ENCODE data around the gene HBS1L.
A peak's percentile ranks its signal among the peaks of the same experiment; 100 is the strongest.

HBS1L gene

GRCh38 chr6:135087403-135087802 is 32.8 kb upstream of the HBS1L start:
- H3K27ac Mint-ChIP-seq, result peak overlapping the region; percentile 98
- H3K4me1 Mint-ChIP-seq (ENCODE audit: low read depth), result peaks cover 80% of the 10 kb centered on the region
- H3K4me3 Mint-ChIP-seq, result peak overlapping the region; percentile 76
- no peaks in the 10 kb centered on the region for H3K36me3 Mint-ChIP-seq (ENCODE audit: low read depth)
- H3K27me3 Mint-ChIP-seq, result no peaks in the 10 kb centered on the region
- no peaks in the 10 kb centered on the region for H3K9me3 Mint-ChIP-seq

- Mint-ChIP-seq H3K9me3 (peaks cover 7% of the 10 kb centered on the region), H3K36me3 (ENCODE audit: low read depth) (peaks cover 7% of the 10 kb centered on the region), H3K4me3 (peak overlapping the region; percentile 76), H3K27ac (peak overlapping the region; percentile 98), H3K4me1 (ENCODE audit: low read depth) (peaks cover 70% of the 10 kb centered on the region), H3K27me3 (no peaks in the 10 kb centered on the region)
Observed at GRCh38 chr6:135086414-135086764, 31.8 kb upstream of the HBS1L start.

GRCh38 chr6:135085700-135086413 is 31.2 kb upstream of the HBS1L start:
- Mint-ChIP-seq H3K4me3 (peak overlapping the region; percentile 76), H3K27me3 (no peaks in the 10 kb centered on the region), H3K9me3 (peaks cover 7% of the 10 kb centered on the region), H3K27ac (peak overlapping the region; percentile 98), H3K4me1 (ENCODE audit: low read depth) (peaks cover 65% of the 10 kb centered on the region), H3K36me3 (ENCODE audit: low read depth) (peaks cover 8% of the 10 kb centered on the region)

- H3K27me3 Mint-ChIP-seq, result no peaks in the 10 kb centered on the region
- peaks cover 8% of the 10 kb centered on the region for H3K36me3 Mint-ChIP-seq (ENCODE audit: low read depth)
- H3K9me3 Mint-ChIP-seq, result peaks cover 7% of the 10 kb centered on the region
- H3K4me1 Mint-ChIP-seq (ENCODE audit: low read depth), result peaks cover 55% of the 10 kb centered on the region
- H3K27ac Mint-ChIP-seq, result no peak overlapping the region
- H3K4me3 Mint-ChIP-seq, result no peak overlapping the region
Observed at GRCh38 chr6:135084916-135085269, 30.3 kb upstream of the HBS1L start.

- Mint-ChIP-seq H3K9me3 (peaks cover 7% of the 10 kb centered on the region), H3K27ac (peak overlapping the region; percentile 57), H3K4me1 (ENCODE audit: low read depth) (peaks cover 49% of the 10 kb centered on the region), H3K27me3 (no peaks in the 10 kb centered on the region), H3K4me3 (no peak overlapping the region), H3K36me3 (ENCODE audit: low read depth) (peaks cover 8% of the 10 kb centered on the region)
Observed at GRCh38 chr6:135084001-135084915, 29.6 kb upstream of the HBS1L start.

GRCh38 chr6:135081966-135082365 is 27.3 kb upstream of the HBS1L start:
- Mint-ChIP-seq H3K9me3 (peaks cover 7% of the 10 kb centered on the region), H3K27me3 (no peaks in the 10 kb centered on the region), H3K4me3 (no peak overlapping the region), H3K36me3 (ENCODE audit: low read depth) (peaks cover 8% of the 10 kb centered on the region), H3K4me1 (ENCODE audit: low read depth) (peaks cover 26% of the 10 kb centered on the region), H3K27ac (no peak overlapping the region)

GRCh38 chr6:135075018-135075417 is 20.4 kb upstream of the HBS1L start:
- Mint-ChIP-seq H3K36me3 (ENCODE audit: low read depth) (no peaks in the 10 kb centered on the region), H3K4me1 (ENCODE audit: low read depth) (peaks cover 27% of the 10 kb centered on the region), H3K27me3 (no peaks in the 10 kb centered on the region), H3K27ac (no peak overlapping the region), H3K9me3 (no peaks in the 10 kb centered on the region), H3K4me3 (no peak overlapping the region)

- H3K27ac Mint-ChIP-seq, result no peak overlapping the region
- H3K4me3 Mint-ChIP-seq, result no peak overlapping the region
- H3K9me3 Mint-ChIP-seq, result no peaks in the 10 kb centered on the region
- peaks cover 27% of the 10 kb centered on the region for H3K4me1 Mint-ChIP-seq (ENCODE audit: low read depth)
- H3K27me3 Mint-ChIP-seq, result no peaks in the 10 kb centered on the region
- no peaks in the 10 kb centered on the region for H3K36me3 Mint-ChIP-seq (ENCODE audit: low read depth)
Observed at GRCh38 chr6:135073756-135074393, 19.3 kb upstream of the HBS1L start.

- H3K4me3 Mint-ChIP-seq, result no peak overlapping the region
- H3K4me1 Mint-ChIP-seq (ENCODE audit: low read depth), result peaks cover 27% of the 10 kb centered on the region
- no peaks in the 10 kb centered on the region for H3K36me3 Mint-ChIP-seq (ENCODE audit: low read depth)
- H3K27me3 Mint-ChIP-seq, result no peaks in the 10 kb centered on the region
- H3K9me3 Mint-ChIP-seq, result no peaks in the 10 kb centered on the region
- no peak overlapping the region for H3K27ac Mint-ChIP-seq
Observed at GRCh38 chr6:135073217-135073616, 18.6 kb upstream of the HBS1L start.

GRCh38 chr6:135072753-135073152 is 18.1 kb upstream of the HBS1L start:
- H3K9me3 Mint-ChIP-seq, result no peaks in the 10 kb centered on the region
- H3K27ac Mint-ChIP-seq, result no peak overlapping the region
- peaks cover 27% of the 10 kb centered on the region for H3K4me1 Mint-ChIP-seq (ENCODE audit: low read depth)
- H3K27me3 Mint-ChIP-seq, result no peaks in the 10 kb centered on the region
- no peaks in the 10 kb centered on the region for H3K36me3 Mint-ChIP-seq (ENCODE audit: low read depth)
- no peak overlapping the region for H3K4me3 Mint-ChIP-seq

- H3K9me3 Mint-ChIP-seq, result peaks cover 4% of the 10 kb centered on the region
- no peak overlapping the region for H3K27ac Mint-ChIP-seq
- H3K27me3 Mint-ChIP-seq, result no peaks in the 10 kb centered on the region
- no peak overlapping the region for H3K4me3 Mint-ChIP-seq
- H3K36me3 Mint-ChIP-seq (ENCODE audit: low read depth), result no peaks in the 10 kb centered on the region
- H3K4me1 Mint-ChIP-seq (ENCODE audit: low read depth), result peaks cover 35% of the 10 kb centered on the region
Observed at GRCh38 chr6:135071541-135071940, 16.9 kb upstream of the HBS1L start.

- peaks cover 4% of the 10 kb centered on the region for H3K9me3 Mint-ChIP-seq
- H3K36me3 Mint-ChIP-seq (ENCODE audit: low read depth), result no peaks in the 10 kb centered on the region
- peaks cover 19% of the 10 kb centered on the region for H3K4me1 Mint-ChIP-seq (ENCODE audit: low read depth)
- no peak overlapping the region for H3K4me3 Mint-ChIP-seq
- no peaks in the 10 kb centered on the region for H3K27me3 Mint-ChIP-seq
- H3K27ac Mint-ChIP-seq, result no peak overlapping the region
Observed at GRCh38 chr6:135067911-135068310, 13.3 kb upstream of the HBS1L start.

GRCh38 chr6:135066806-135067205 is 12.2 kb upstream of the HBS1L start:
- H3K27ac Mint-ChIP-seq, result peak overlapping the region; percentile 32

GRCh38 chr6:135066397-135066796 is 11.8 kb upstream of the HBS1L start:
- peaks cover 14% of the 10 kb centered on the region for H3K4me1 Mint-ChIP-seq (ENCODE audit: low read depth)
- H3K4me3 Mint-ChIP-seq, result no peak overlapping the region
- H3K9me3 Mint-ChIP-seq, result peaks cover 4% of the 10 kb centered on the region
- H3K36me3 Mint-ChIP-seq (ENCODE audit: low read depth), result no peaks in the 10 kb centered on the region
- H3K27me3 Mint-ChIP-seq, result no peaks in the 10 kb centered on the region
- H3K27ac Mint-ChIP-seq, result peak overlapping the region; percentile 32

More at GRCh38 chr6:135066806-135067205, 12.2 kb upstream of the HBS1L start:
- H3K4me1 Mint-ChIP-seq (ENCODE audit: low read depth), result peaks cover 14% of the 10 kb centered on the region
- H3K4me3 Mint-ChIP-seq, result no peak overlapping the region
- H3K27me3 Mint-ChIP-seq, result no peaks in the 10 kb centered on the region
- no peaks in the 10 kb centered on the region for H3K36me3 Mint-ChIP-seq (ENCODE audit: low read depth)
- peaks cover 4% of the 10 kb centered on the region for H3K9me3 Mint-ChIP-seq

GRCh38 chr6:135064586-135064985 is 10.0 kb upstream of the HBS1L start:
- peaks cover 14% of the 10 kb centered on the region for H3K4me1 Mint-ChIP-seq (ENCODE audit: low read depth)
- peaks cover 4% of the 10 kb centered on the region for H3K9me3 Mint-ChIP-seq
- H3K27ac Mint-ChIP-seq, result no peak overlapping the region
- H3K27me3 Mint-ChIP-seq, result no peaks in the 10 kb centered on the region
- H3K36me3 Mint-ChIP-seq (ENCODE audit: low read depth), result no peaks in the 10 kb centered on the region
- H3K4me3 Mint-ChIP-seq, result no peak overlapping the region
